Muscle layer of colon (tissue), 2 donors: ENCODE data around the gene EMC10.

Experiments
- H3K27ac ChIP-seq: one replicate; pipeline ENCODE4 v1.7.0; 2013; ENCODE audit warnings: low read depth, mild to moderate bottlenecking, low read length, moderate library complexity
- H3K27me3 ChIP-seq, 2 donors: one replicate each; pipeline ENCODE4 v1.7.0; 2013; ENCODE audit warnings: low read length in 2 of 2, mild to moderate bottlenecking in 2 of 2; ENCODE audit not compliant: insufficient read depth in 2 of 2, control insufficient read depth in 1 of 2
- H3K36me3 ChIP-seq: one replicate; pipeline ENCODE4 v1.7.0; 2013; ENCODE audit warnings: mild to moderate bottlenecking, low read length; ENCODE audit not compliant: insufficient read depth
- H3K4me1 ChIP-seq: one replicate; pipeline ENCODE4 v1.7.0; 2013; ENCODE audit warnings: mild to moderate bottlenecking, low read length; ENCODE audit not compliant: insufficient read depth
- H3K4me3 ChIP-seq, 2 donors: one replicate each; pipeline ENCODE4 v1.7.0; 2013; ENCODE audit warnings: low read length in 2 of 2, low read depth in 1 of 2, mild to moderate bottlenecking in 1 of 2, moderate library complexity in 1 of 2
- H3K9ac ChIP-seq: one replicate; pipeline ENCODE4 v1.7.0; 2013; ENCODE audit warnings: low read length
- H3K9me3 ChIP-seq: one replicate; pipeline ENCODE4 v1.7.0; 2013; ENCODE audit warnings: mild to moderate bottlenecking, low read length
- donor health status: abdominal sarcoma.
- donor health status: Adenocarcinoma of cecum.

Gene EMC10

DNA sequence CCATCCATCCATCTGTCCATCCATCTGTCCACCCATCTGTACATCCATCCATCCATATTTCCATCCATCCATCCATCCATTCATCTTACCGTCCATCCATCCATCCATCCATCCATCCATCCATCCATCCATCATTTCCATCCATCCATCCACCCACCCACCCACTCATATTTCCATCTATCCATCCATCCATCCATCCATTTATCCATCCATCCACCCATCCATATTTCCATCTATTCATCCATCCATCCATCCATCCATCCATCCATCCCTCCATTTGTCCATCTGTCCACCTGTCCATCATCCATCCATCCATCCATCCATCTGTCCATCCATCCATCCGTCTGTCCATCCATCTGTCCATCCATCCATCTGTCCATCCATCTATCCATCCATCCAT lies 20.3 kb upstream of the EMC10 start:
- Histone ChIP-seq H3K9ac (no peak overlapping the region), H3K27me3 (peaks cover 0 to 35% of the 10 kb centered on the region in 2 donors), H3K4me3 (no peak overlapping the region), H3K4me1 (no peaks in the 10 kb centered on the region), H3K27ac (no peak overlapping the region), H3K9me3 (no peaks in the 10 kb centered on the region), H3K36me3 (no peaks in the 10 kb centered on the region)

DNA sequence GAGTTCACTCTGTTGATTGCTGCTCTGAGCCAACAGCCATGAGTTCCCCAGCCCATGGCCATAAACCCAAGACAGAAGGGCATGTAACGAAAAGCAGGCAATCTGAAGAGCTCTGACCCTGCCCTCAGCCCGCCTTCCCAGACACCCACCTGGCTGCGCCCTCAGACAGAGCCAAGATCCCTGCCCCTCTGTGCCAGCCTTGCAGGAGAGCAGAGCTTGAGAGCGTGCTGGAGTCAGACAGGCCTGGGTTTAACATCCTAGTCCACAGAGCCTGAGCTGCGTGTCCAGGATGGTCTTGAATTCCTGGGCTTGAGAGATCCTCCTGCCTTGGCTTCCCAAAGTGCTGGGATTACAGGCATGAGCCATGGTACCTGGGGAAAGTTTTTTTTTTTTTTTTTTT lies 19.0 kb upstream of the EMC10 start:
- Histone ChIP-seq H3K4me3 (no peak overlapping the region), H3K27me3 (peaks cover 0 to 38% of the 10 kb centered on the region in 2 donors), H3K9me3 (no peaks in the 10 kb centered on the region)

DNA sequence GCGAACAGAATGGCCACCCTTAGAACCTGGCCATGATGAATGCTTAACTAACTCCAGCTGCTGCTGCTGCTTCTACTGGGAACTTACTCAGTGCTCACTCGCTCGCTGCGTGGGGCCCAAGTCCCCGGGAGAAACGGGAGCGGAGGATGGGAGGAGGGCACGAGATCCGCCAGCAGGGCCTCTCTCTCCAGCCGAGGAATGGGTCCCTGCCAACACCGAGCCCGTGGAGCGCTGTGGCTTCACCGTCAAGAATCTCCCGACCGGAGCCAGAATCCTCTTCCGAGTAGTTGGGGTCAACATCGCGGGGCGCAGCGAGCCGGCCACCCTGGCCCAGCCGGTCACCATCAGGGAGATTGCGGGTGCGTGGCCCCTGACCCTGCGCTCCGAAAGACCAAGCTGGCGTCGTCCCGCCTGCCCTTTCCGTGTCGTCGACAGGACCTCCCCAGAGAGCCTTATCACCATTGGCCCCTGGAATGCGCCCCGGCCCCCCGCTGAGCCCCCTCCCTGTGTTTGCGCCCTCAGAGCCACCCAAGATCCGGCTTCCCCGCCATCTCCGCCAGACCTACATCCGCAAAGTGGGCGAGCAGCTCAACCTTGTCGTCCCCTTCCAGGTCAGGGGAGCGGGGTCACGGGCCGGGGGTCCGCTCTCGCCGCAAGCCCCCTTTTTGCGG lies 17.8 kb upstream of the EMC10 start:
- Histone ChIP-seq H3K27me3 (peaks cover 0 to 38% of the 10 kb centered on the region in 2 donors), H3K9ac (no peak overlapping the region), H3K9me3 (no peaks in the 10 kb centered on the region), H3K4me3 (no peak overlapping the region), H3K36me3 (no peaks in the 10 kb centered on the region), H3K27ac (no peak overlapping the region), H3K4me1 (no peaks in the 10 kb centered on the region)

More for the DNA sequence above, 19.0 kb upstream of the EMC10 start:
- Histone ChIP-seq H3K4me1 (no peaks in the 10 kb centered on the region), H3K9ac (no peak overlapping the region), H3K36me3 (no peaks in the 10 kb centered on the region), H3K27ac (no peak overlapping the region)

- Histone ChIP-seq H3K36me3 (no peaks in the 10 kb centered on the region), H3K4me1 (no peaks in the 10 kb centered on the region), H3K4me3 (no peak overlapping the region), H3K27me3 (peaks cover 0 to 38% of the 10 kb centered on the region in 2 donors), H3K9me3 (no peaks in the 10 kb centered on the region), H3K27ac (no peak overlapping the region), H3K9ac (no peak overlapping the region)
Measured at GRCh38 chr19:50459067-50459456, 17.2 kb upstream of the EMC10 start.

DNA sequence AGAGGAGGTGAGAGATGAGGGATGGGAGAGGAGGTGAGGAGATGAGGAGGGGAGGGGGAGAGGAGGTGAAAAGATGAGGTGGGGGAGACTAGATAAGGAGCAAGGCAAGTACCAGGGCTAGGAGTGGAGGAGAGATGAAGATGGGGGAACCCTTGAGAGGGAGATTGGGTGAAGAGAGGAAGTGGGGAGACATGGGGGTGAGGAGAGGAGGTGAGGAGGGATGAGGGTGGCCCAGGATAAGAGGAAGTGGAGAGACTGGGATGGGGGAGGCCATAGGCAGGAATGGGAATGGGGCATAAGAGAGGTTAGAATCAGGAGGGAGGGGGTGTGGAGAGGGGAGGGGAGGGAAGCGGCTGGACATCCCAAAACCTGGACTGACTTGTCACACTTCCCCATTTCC lies 16.7 kb upstream of the EMC10 start:
- Histone ChIP-seq H3K4me3 (no peak overlapping the region), H3K36me3 (no peaks in the 10 kb centered on the region), H3K27me3 (peaks cover 0 to 38% of the 10 kb centered on the region in 2 donors), H3K9ac (no peak overlapping the region), H3K4me1 (no peaks in the 10 kb centered on the region), H3K27ac (no peak overlapping the region), H3K9me3 (no peaks in the 10 kb centered on the region)

DNA sequence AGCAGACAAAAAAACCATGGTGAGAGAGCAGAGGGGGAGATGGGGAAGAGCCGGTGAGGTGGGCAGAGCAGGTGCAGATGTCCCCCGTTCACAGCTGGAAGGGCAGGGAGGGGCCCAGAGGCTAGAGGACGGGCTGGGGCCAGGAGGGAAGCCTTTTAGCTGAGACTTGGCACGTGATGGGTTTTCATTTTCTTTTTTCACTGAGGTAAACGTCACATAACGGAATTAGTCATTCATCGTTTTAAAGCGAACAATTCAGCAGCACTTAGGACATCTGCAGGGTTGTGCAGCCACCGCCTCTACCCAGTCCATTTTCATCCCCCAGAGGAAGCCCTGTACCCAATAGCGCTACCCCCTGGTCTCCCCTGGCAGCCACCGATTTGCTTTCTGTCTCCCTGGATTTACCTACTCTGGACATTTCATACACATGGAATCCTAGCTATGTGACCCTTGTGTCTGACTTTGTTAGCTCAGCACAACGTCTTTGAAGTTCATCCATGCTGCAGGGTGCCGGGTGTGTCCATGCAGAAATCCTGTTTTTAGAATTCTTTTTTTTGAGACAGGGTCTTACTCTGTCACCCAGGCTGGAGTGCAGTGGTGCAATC lies 16.0 kb upstream of the EMC10 start:
- H3K36me3 ChIP-seq, result no peaks in the 10 kb centered on the region
- no peak overlapping the region for H3K9ac ChIP-seq
- no peaks in the 10 kb centered on the region for H3K9me3 ChIP-seq
- H3K27ac ChIP-seq, result no peak overlapping the region
- H3K4me1 ChIP-seq, result no peaks in the 10 kb centered on the region
- H3K4me3 ChIP-seq, result no peak overlapping the region
- peaks cover 0 to 38% of the 10 kb centered on the region in 2 donors for H3K27me3 ChIP-seq

DNA sequence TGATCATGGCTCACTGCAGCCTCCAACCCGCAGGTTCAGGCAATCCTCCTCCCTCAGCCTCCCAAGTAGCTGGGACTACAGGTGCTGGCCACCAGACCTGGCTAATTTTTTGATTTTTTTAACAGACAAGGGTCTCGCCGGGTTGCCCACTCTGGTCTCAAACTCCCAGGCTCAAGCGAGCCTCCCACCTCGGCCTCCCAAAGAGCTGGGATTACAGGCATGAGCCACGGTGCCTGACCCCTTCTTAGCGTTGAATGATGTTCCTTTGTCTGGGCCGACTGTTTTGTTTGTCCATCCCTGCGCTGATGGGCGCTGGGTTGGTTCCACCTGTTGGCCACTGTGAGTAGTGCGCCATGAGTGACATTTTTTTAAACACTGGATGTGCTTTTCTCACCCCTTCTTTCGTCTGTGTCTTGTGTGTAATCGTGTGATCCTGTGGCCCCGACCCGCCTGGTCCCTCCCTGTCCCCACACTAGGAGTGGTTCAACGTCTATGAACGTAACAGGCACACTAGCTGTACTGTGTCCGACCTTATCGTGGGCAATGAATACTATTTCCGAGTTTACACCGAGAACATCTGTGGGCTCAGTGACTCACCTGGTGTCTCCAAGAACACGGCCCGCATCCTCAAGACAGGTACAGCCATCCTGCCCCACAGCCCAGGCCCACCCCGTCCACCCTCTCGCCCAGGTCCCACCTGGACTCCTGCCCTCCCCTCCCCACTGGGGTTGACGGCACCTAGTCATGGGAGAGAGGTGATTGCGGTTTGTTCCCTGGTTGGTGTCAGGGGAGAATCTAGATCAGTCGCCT lies 15.0 kb upstream of the EMC10 start:
- H3K9ac ChIP-seq, result no peak overlapping the region
- H3K36me3 ChIP-seq, result no peaks in the 10 kb centered on the region
- no peak overlapping the region for H3K4me3 ChIP-seq
- H3K4me1 ChIP-seq, result no peaks in the 10 kb centered on the region
- H3K27me3 ChIP-seq, result peaks cover 0 to 38% of the 10 kb centered on the region in 2 donors
- H3K27ac ChIP-seq, result no peak overlapping the region
- no peaks in the 10 kb centered on the region for H3K9me3 ChIP-seq

GRCh38 chr19:50462970-50463369 lies 13.3 kb upstream of the EMC10 start:
- H3K9me3 ChIP-seq, result no peaks in the 10 kb centered on the region
- no peaks in the 10 kb centered on the region for H3K36me3 ChIP-seq
- no peaks in the 10 kb centered on the region for H3K4me1 ChIP-seq
- H3K9ac ChIP-seq, result no peak overlapping the region
- no peak overlapping the region for H3K27ac ChIP-seq
- H3K27me3 ChIP-seq, result peaks cover 0 to 36% of the 10 kb centered on the region in 2 donors
- H3K4me3 ChIP-seq, result no peak overlapping the region

DNA sequence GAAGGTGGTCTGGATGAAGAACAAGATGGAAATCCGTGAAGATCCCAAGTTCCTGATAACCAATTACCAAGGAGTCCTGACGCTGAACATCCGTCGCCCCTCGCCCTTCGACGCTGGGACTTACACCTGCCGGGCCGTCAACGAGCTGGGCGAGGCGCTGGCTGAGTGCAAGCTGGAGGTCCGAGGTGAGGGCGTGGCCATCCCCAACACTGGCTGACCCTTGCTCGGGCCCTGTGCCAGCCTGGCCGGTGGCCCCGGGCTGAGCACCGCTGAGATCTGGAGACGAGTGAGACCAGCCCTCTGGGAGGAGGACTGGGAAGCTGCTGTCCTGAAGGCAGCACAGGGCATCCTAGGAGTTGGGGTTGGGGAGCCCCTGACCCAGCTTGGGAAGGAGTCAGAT lies 12.0 kb upstream of the EMC10 start:
- Histone ChIP-seq H3K4me3 (no peak overlapping the region), H3K36me3 (no peaks in the 10 kb centered on the region), H3K4me1 (no peaks in the 10 kb centered on the region), H3K27ac (no peak overlapping the region), H3K9ac (no peak overlapping the region), H3K27me3 (peaks cover 0 to 23% of the 10 kb centered on the region in 2 donors), H3K9me3 (no peaks in the 10 kb centered on the region)

DNA sequence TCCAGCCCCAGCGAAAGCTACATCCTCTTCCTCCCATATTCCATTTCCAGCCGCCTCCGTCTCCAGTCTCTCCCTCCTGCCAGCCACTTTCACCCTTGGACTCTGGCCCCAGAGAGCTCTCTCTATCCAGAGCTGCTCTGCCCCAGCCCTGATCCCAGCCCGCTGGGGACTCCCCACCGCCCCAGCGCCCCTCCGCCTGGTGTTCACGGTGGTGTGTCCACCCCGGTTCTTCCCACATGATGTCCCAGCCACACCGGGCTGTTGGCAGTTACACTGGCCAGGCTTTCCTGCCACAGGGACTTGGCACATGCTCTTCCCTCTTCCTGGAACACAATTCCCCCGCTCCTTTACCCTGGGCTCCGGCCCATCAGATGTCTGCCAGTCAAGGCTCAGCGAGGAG lies 11.3 kb upstream of the EMC10 start:
- no peak overlapping the region for H3K9ac ChIP-seq
- no peaks in the 10 kb centered on the region for H3K4me1 ChIP-seq
- H3K9me3 ChIP-seq, result no peaks in the 10 kb centered on the region
- H3K36me3 ChIP-seq, result no peaks in the 10 kb centered on the region
- peaks cover 0 to 19% of the 10 kb centered on the region in 2 donors for H3K27me3 ChIP-seq
- no peak overlapping the region for H3K27ac ChIP-seq
- H3K4me3 ChIP-seq, result no peak overlapping the region

- H3K9ac ChIP-seq, result no peak overlapping the region
- H3K9me3 ChIP-seq, result no peaks in the 10 kb centered on the region
- H3K27me3 ChIP-seq, result peaks cover 0 to 11% of the 10 kb centered on the region in 2 donors
- H3K4me1 ChIP-seq, result no peaks in the 10 kb centered on the region
- H3K4me3 ChIP-seq, result no peak overlapping the region
- no peaks in the 10 kb centered on the region for H3K36me3 ChIP-seq
- no peak overlapping the region for H3K27ac ChIP-seq
Measured at GRCh38 chr19:50465986-50466705, 10.2 kb upstream of the EMC10 start.
